ENCODE data around the gene CDC42EP2.

DNA sequence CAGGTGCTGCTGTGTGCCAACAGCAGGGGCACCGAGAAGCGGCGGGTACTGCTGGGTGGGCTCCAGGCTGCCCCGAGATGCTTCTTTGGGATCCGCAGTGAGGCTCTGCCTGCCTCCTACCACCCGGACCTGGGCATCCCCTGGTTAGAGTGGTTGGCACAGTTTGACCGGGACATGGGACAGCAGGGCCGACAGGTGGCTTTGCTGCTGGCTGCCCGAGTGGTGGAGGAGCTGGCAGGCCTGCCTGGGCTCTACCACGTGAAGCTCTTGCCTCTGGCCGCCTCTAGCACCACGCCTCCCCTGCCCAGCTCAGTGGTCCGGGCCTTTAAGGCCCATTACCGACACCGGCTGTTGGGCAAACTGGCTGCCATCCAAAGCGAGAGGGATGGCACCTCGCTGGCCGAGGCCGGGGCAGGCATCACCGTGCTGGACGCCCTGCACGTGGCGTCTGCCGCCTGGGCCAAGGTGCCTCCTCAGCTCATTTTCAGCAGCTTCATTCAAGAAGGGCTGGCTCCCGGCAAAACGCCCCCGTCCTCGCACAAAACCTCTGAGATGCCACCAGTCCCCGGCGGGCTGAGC, 41.8 kb downstream of the CDC42EP2 start:
- TF ChIP-seq, protein P1, sequence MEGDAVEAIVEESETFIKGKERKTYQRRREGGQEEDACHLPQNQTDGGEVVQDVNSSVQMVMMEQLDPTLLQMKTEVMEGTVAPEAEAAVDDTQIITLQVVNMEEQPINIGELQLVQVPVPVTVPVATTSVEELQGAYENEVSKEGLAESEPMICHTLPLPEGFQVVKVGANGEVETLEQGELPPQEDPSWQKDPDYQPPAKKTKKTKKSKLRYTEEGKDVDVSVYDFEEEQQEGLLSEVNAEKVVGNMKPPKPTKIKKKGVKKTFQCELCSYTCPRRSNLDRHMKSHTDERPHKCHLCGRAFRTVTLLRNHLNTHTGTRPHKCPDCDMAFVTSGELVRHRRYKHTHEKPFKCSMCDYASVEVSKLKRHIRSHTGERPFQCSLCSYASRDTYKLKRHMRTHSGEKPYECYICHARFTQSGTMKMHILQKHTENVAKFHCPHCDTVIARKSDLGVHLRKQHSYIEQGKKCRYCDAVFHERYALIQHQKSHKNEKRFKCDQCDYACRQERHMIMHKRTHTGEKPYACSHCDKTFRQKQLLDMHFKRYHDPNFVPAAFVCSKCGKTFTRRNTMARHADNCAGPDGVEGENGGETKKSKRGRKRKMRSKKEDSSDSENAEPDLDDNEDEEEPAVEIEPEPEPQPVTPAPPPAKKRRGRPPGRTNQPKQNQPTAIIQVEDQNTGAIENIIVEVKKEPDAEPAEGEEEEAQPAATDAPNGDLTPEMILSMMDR (IDR thresholded peaks at IDR 0.05; ENCODE audit: extremely low read depth in 1 of 2, insufficient read depth in 1 of 2, low read depth in 1 of 2, low read length in 2 of 2): no peak
- TF ChIP-seq EZH2 (IDR thresholded peaks at IDR 0.05; ENCODE audit: borderline replicate concordance, low read depth, low read length, severe bottlenecking): no peak
- TF ChIP-seq, protein P2, sequence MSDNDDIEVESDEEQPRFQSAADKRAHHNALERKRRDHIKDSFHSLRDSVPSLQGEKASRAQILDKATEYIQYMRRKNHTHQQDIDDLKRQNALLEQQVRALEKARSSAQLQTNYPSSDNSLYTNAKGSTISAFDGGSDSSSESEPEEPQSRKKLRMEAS (IDR thresholded peaks at IDR 0.05; ENCODE audit: insufficient read depth, insufficient read length): no peak
- TF ChIP-seq JUN (IDR thresholded peaks at IDR 0.05; ENCODE audit: borderline replicate concordance, insufficient read depth, insufficient read length, low read depth): no peak
- no peak for TF ChIP-seq MYC (IDR thresholded peaks at IDR 0.05; ENCODE audit: low read depth, low read length)
- no peak for TF ChIP-seq POLR2AphosphoS5 (IDR thresholded peaks at IDR 0.05; ENCODE audit: insufficient read depth, low read depth, low read length)
- no peak for TF ChIP-seq POLR2A (IDR thresholded peaks at IDR 0.05; ENCODE audit: low read depth, low read length)
- TF ChIP-seq FOS (IDR thresholded peaks at IDR 0.05; ENCODE audit: borderline replicate concordance, insufficient read depth, low read length): no peak
- no peak for TF ChIP-seq GATA2 (IDR thresholded peaks at IDR 0.05; ENCODE audit: insufficient read depth, insufficient read length, low read depth, low read length)

Data from endothelial cell of umbilical vein (primary cell).